Liver (tissue), 9 donors: ENCODE results near the gene REPS1. TPM values are rescaled to one million over a fixed set of nuclear protein-coding genes. Genes with fewer than 3 reads are reported as not detected.

Source experiments
- DNase-seq: peaks from one replicate; pipeline ENCODE4 v3.0.0-alpha.2; 2017; ENCODE audit warnings: low spot score
- H3K27ac ChIP-seq, 2 donors: one replicate each; pipeline ENCODE4 v1.7.0; 2013; ENCODE audit warnings: inconsistent platforms in 2 of 2, low read length in 2 of 2, control low read depth in 1 of 2, low read depth in 1 of 2, mild to moderate bottlenecking in 1 of 2
- H3K27me3 ChIP-seq, 4 donors: one replicate each; pipeline versions ENCODE4 v1.6.1 to v1.7.0; 2013; ENCODE audit warnings: low read length in 3 of 4, inconsistent platforms in 1 of 4, mild to moderate bottlenecking in 1 of 4, moderate library complexity in 1 of 4; ENCODE audit not compliant: control insufficient read depth in 4 of 4, insufficient read depth in 4 of 4
- H3K36me3 ChIP-seq, 4 donors: one replicate each; pipeline versions ENCODE4 v1.6.1 to v1.7.0; 2013; ENCODE audit warnings: low read length in 3 of 4, mild to moderate bottlenecking in 3 of 4, low read depth in 1 of 4, moderate library complexity in 1 of 4; ENCODE audit not compliant: control insufficient read depth in 4 of 4, insufficient read depth in 3 of 4
- H3K4me1 ChIP-seq, 4 donors: one replicate each; pipeline versions ENCODE4 v1.6.1 to v1.7.0; 2013; ENCODE audit warnings: low read length in 3 of 4, mild to moderate bottlenecking in 3 of 4, moderate library complexity in 1 of 4; ENCODE audit not compliant: control insufficient read depth in 4 of 4, insufficient read depth in 4 of 4
- H3K4me3 ChIP-seq, 3 donors: one replicate each; pipeline versions ENCODE4 v1.6.1 to v1.7.0; 2013; ENCODE audit warnings: low read length in 3 of 3, control low read depth in 1 of 3, low read depth in 1 of 3, mild to moderate bottlenecking in 1 of 3
- H3K9ac ChIP-seq, 2 donors: one replicate each; pipeline ENCODE4 v1.7.0; 2013; ENCODE audit warnings: low read length in 2 of 2, mild to moderate bottlenecking in 2 of 2, moderate library complexity in 2 of 2, control low read depth in 1 of 2, low read depth in 1 of 2
- H3K9me3 ChIP-seq, 4 donors: one replicate each; pipeline versions ENCODE4 v1.6.1 to v1.7.0; 2013; ENCODE audit warnings: low read length in 3 of 4; ENCODE audit not compliant: control insufficient read depth in 4 of 4
- EGR1 ChIP-seq, 2 donors: IDR thresholded peaks; 2 replicates each; pipeline ENCODE4 v1.6.1; 2016 to 2018; ENCODE audit warnings: antibody characterized with exemption in 2 of 2, low read depth in 2 of 2
- FOXA1 ChIP-seq: IDR thresholded peaks from 2 replicates; pipeline ENCODE4 v1.6.1; 2016; ENCODE audit warnings: antibody characterized with exemption
- FOXA2 ChIP-seq: IDR thresholded peaks from 2 replicates; pipeline ENCODE4 v1.6.1; 2016; ENCODE audit warnings: antibody characterized with exemption
- GABPA ChIP-seq, 2 donors: IDR thresholded peaks in 1 of 2; conservative IDR thresholded peaks in 1 of 2; 2 replicates each; pipeline ENCODE4 v1.6.1; 2016; ENCODE audit warnings: antibody characterized with exemption in 2 of 2, mild to moderate bottlenecking in 1 of 2, moderate library complexity in 1 of 2
- HNF4A ChIP-seq, 2 donors: conservative IDR thresholded peaks; 2 replicates each; pipeline ENCODE4 v1.6.1; 2016; ENCODE audit warnings: antibody characterized with exemption in 2 of 2, mild to moderate bottlenecking in 2 of 2
- JUND ChIP-seq, 2 donors: IDR thresholded peaks; 2 replicates each; pipeline ENCODE4 v1.6.1; 2016; ENCODE audit warnings: antibody characterized with exemption in 2 of 2
- NR2F2 ChIP-seq: IDR thresholded peaks from 2 replicates; pipeline ENCODE4 v1.6.1; 2016; ENCODE audit warnings: antibody characterized with exemption
- RAD21 ChIP-seq, 2 donors: IDR thresholded peaks; 2 replicates each; pipeline ENCODE4 v1.6.1; 2016; ENCODE audit warnings: antibody characterized with exemption in 2 of 2, mild to moderate bottlenecking in 2 of 2
- RXRA ChIP-seq, 2 donors: IDR thresholded peaks; 2 replicates each; pipeline ENCODE4 v1.6.1; 2017 to 2018; ENCODE audit warnings: antibody characterized with exemption in 2 of 2, mild to moderate bottlenecking in 1 of 2
- SP1 ChIP-seq: IDR thresholded peaks from 2 replicates; pipeline ENCODE4 v1.6.1; 2018; ENCODE audit warnings: antibody characterized with exemption, mild to moderate bottlenecking
- TAF1 ChIP-seq: conservative IDR thresholded peaks from 2 replicates; pipeline ENCODE4 v1.6.1; 2016; ENCODE audit warnings: antibody characterized with exemption, mild to moderate bottlenecking
- YY1 ChIP-seq: IDR thresholded peaks from 2 replicates; pipeline ENCODE4 v1.6.1; 2016; ENCODE audit warnings: antibody characterized with exemption, mild to moderate bottlenecking
- WGBS: extraction: QIAGEN DNeasy Blood & Tissue Kit; methylation state at CpG from one replicate; pipeline ENCODE4 v1.1.7; 2013; 5-methylcytosine and 5-hydroxymethylcytosine counted together
- polyA plus RNA-seq, 2 donors: library from polyadenylated mRNA; stranded (reverse) in 1 of 2; unstranded in 1 of 2; fragments of 200-250 nt in 1 of 2; fragments of >200 nt in 1 of 2; fragmentation: Nextera tagmentation in 1 of 2; extraction: Ambion mirVana in 1 of 2; gene quantifications; one replicate each; pipeline versions ENCODE4 v1.2.1 to v1.2.3, GENCODE V29; 2013 to 2015
- total RNA-seq, 2 donors: library from RNA; depleted of rRNA; stranded (reverse); fragments of >200 nt; gene quantifications; one replicate each; pipeline ENCODE4 v1.2.3, GENCODE V29; 2014
- TF ChIP-seq, protein P1 (sequence below): IDR thresholded peaks from 2 replicates; pipeline ENCODE4 v1.6.1; 2016; ENCODE audit warnings: antibody characterized with exemption
- TF ChIP-seq, protein P2 (sequence below): IDR thresholded peaks from 2 replicates; pipeline ENCODE4 v1.6.1; 2016; ENCODE audit warnings: antibody characterized with exemption
- TF ChIP-seq, protein P3 (sequence below): IDR thresholded peaks from 2 replicates; pipeline ENCODE4 v1.6.1; 2016; ENCODE audit warnings: antibody characterized with exemption
- TF ChIP-seq, protein P4 (sequence below): IDR thresholded peaks from 2 replicates; pipeline ENCODE4 v1.6.1; 2016; ENCODE audit warnings: antibody characterized with exemption, mild to moderate bottlenecking
- TF ChIP-seq, protein P5 (sequence below): fragments of 150-350 bp; IDR thresholded peaks from 2 replicates; pipeline ENCODE4 v1.5.1; 2017; ENCODE audit warnings: improper control_type of control experiment, low read depth, low read length; ENCODE audit not compliant: missing input control
- donor health status: healthy.
- donor health status: healthy.
- donor health status: healthy.
- donor health status: healthy.
- donor health status: healthy.

The REPS1 gene
- total and polyA plus RNA-seq, 4 donors: 12.3 to 46.4 (median 21.1) TPM

DNA sequence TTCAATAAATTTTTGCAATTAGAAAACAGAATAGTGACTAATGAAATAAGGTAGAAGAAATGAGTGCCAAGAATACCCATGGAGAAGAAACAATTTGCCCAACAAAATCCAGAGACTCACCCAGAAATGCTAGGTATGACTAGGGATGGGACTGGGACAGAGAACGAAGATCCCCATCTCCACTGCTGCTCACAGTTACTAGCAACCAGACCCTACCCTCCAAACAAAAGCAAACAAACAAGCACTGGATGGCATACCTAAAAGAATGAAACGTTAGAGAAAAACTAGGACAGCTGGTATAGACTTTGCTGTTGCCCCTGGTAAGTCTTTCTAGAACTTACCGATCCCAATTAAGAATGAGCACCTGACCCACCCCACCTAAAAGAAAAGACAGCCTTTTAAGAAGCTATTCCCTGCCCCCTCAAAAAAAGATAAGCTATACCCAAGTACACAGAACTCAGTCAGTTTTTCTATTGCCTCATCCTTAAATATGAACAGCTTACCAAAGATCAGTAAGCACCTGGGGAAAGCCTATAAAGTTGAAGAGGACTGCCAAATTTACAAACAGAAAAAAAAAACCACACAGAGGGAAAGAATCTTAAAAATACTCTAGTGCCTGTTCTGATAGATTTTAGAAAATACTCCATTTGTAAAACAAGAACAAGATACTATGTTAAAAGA, 31.7 kb downstream of the REPS1 start:
- Histone ChIP-seq H3K9me3 (no peaks in the 10 kb centered on the region), H3K36me3 (no peaks in the 10 kb centered on the region), H3K27ac (peak overlapping the region in 1 of 2 donors; percentile 1), H3K4me1 (peaks cover 6 to 22% (median 17%) of the 10 kb centered on the region in 4 donors), H3K27me3 (no peaks in the 10 kb centered on the region), H3K4me3 (no peak overlapping the region), H3K9ac (no peak overlapping the region)
- no peak for DNase-seq
- whole genome bisulfite sequencing: 33% methylated on average over 3 of the region's 3 CpGs
- TF ChIP-seq, protein P1, sequence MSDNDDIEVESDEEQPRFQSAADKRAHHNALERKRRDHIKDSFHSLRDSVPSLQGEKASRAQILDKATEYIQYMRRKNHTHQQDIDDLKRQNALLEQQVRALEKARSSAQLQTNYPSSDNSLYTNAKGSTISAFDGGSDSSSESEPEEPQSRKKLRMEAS: peak; percentile 58
- TF ChIP-seq RAD21 (IDR thresholded peaks at IDR 0.05): peak in 1 of 2 donors; percentile 16
- peak; percentile 27 for TF ChIP-seq YY1
- TF ChIP-seq, protein P2, sequence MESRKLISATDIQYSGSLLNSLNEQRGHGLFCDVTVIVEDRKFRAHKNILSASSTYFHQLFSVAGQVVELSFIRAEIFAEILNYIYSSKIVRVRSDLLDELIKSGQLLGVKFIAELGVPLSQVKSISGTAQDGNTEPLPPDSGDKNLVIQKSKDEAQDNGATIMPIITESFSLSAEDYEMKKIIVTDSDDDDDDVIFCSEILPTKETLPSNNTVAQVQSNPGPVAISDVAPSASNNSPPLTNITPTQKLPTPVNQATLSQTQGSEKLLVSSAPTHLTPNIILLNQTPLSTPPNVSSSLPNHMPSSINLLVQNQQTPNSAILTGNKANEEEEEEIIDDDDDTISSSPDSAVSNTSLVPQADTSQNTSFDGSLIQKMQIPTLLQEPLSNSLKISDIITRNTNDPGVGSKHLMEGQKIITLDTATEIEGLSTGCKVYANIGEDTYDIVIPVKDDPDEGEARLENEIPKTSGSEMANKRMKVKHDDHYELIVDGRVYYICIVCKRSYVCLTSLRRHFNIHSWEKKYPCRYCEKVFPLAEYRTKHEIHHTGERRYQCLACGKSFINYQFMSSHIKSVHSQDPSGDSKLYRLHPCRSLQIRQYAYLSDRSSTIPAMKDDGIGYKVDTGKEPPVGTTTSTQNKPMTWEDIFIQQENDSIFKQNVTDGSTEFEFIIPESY: no peak
- TF ChIP-seq JUND (IDR thresholded peaks at IDR 0.05): peak in 1 of 2 donors; percentile 41
- TF ChIP-seq, protein P3, sequence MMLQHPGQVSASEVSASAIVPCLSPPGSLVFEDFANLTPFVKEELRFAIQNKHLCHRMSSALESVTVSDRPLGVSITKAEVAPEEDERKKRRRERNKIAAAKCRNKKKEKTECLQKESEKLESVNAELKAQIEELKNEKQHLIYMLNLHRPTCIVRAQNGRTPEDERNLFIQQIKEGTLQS: peak; percentile 29
- no peak for TF ChIP-seq TAF1
- peak in 1 of 2 donors; percentile 41 for TF ChIP-seq RXRA (IDR thresholded peaks at IDR 0.05)
- peak; percentile 50 to 68 for TF ChIP-seq HNF4A (conservative IDR thresholded peaks at IDR 0.05)
- TF ChIP-seq, protein P4, sequence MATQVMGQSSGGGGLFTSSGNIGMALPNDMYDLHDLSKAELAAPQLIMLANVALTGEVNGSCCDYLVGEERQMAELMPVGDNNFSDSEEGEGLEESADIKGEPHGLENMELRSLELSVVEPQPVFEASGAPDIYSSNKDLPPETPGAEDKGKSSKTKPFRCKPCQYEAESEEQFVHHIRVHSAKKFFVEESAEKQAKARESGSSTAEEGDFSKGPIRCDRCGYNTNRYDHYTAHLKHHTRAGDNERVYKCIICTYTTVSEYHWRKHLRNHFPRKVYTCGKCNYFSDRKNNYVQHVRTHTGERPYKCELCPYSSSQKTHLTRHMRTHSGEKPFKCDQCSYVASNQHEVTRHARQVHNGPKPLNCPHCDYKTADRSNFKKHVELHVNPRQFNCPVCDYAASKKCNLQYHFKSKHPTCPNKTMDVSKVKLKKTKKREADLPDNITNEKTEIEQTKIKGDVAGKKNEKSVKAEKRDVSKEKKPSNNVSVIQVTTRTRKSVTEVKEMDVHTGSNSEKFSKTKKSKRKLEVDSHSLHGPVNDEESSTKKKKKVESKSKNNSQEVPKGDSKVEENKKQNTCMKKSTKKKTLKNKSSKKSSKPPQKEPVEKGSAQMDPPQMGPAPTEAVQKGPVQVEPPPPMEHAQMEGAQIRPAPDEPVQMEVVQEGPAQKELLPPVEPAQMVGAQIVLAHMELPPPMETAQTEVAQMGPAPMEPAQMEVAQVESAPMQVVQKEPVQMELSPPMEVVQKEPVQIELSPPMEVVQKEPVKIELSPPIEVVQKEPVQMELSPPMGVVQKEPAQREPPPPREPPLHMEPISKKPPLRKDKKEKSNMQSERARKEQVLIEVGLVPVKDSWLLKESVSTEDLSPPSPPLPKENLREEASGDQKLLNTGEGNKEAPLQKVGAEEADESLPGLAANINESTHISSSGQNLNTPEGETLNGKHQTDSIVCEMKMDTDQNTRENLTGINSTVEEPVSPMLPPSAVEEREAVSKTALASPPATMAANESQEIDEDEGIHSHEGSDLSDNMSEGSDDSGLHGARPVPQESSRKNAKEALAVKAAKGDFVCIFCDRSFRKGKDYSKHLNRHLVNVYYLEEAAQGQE: no peak

- H3K27ac ChIP-seq: no peak overlapping the region
- H3K4me1 ChIP-seq: peaks cover 6 to 22% (median 17%) of the 10 kb centered on the region in 4 donors
- no peaks in the 10 kb centered on the region for H3K9me3 ChIP-seq
- H3K4me3 ChIP-seq: no peak overlapping the region
- no peaks in the 10 kb centered on the region for H3K36me3 ChIP-seq
- no peaks in the 10 kb centered on the region for H3K27me3 ChIP-seq
- H3K9ac ChIP-seq: no peak overlapping the region
- no peak for DNase-seq
- TF ChIP-seq, protein P1: no peak
- TF ChIP-seq FOXA2: no peak
- no peak for TF ChIP-seq EGR1 (IDR thresholded peaks at IDR 0.05; ENCODE audit: low read depth in 2 of 2)
- no peak for TF ChIP-seq SP1
- TF ChIP-seq NR2F2: no peak
- TF ChIP-seq HNF4A (conservative IDR thresholded peaks at IDR 0.05): no peak
- TF ChIP-seq RAD21 (IDR thresholded peaks at IDR 0.05): no peak
- no peak for TF ChIP-seq GABPA (IDR thresholded peaks at IDR 0.05 in 1 of 2, conservative IDR thresholded peaks at IDR 0.05 in 1 of 2)
- TF ChIP-seq, protein P5, sequence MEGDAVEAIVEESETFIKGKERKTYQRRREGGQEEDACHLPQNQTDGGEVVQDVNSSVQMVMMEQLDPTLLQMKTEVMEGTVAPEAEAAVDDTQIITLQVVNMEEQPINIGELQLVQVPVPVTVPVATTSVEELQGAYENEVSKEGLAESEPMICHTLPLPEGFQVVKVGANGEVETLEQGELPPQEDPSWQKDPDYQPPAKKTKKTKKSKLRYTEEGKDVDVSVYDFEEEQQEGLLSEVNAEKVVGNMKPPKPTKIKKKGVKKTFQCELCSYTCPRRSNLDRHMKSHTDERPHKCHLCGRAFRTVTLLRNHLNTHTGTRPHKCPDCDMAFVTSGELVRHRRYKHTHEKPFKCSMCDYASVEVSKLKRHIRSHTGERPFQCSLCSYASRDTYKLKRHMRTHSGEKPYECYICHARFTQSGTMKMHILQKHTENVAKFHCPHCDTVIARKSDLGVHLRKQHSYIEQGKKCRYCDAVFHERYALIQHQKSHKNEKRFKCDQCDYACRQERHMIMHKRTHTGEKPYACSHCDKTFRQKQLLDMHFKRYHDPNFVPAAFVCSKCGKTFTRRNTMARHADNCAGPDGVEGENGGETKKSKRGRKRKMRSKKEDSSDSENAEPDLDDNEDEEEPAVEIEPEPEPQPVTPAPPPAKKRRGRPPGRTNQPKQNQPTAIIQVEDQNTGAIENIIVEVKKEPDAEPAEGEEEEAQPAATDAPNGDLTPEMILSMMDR: no peak
- TF ChIP-seq, protein P3: no peak
- TF ChIP-seq JUND (IDR thresholded peaks at IDR 0.05): no peak
- TF ChIP-seq, protein P2: no peak
- TF ChIP-seq TAF1: no peak
- no peak for TF ChIP-seq FOXA1
- no peak for TF ChIP-seq RXRA (IDR thresholded peaks at IDR 0.05)
Observed at GRCh38 chr6:138955262-138955661, 32.8 kb downstream of the REPS1 start.
